H1 (cell line): ENCODE results near the gene PHACTR2. TPM values are rescaled to one million over a fixed set of nuclear protein-coding genes. Genes with fewer than 3 reads are reported as not detected.
A peak's percentile ranks its signal among the peaks of the same experiment; 100 is the strongest.

ENCODE experiments used
- CTCF ChIA-PET: fragments of 300-600 bp; sonication (Branson Sonifier 250); formaldehyde crosslinking; loops from one replicate; lab custom pipeline; 2021; ENCODE audit not compliant: partially characterized antibody; lab: Charles Lee
- POLR2A ChIA-PET: fragments of 300-600 bp; sonication (Branson Sonifier 250); formaldehyde crosslinking; loops from one replicate; lab custom pipeline; 2021; ENCODE audit warnings: inconsistent platforms; ENCODE audit not compliant: partially characterized antibody; lab: Charles Lee
- DNase-seq, 2 experiments: peaks; one replicate each; pipeline versions ENCODE4 v3.0.0 to v3.0.0-alpha.2; 2010 to 2022; ENCODE audit warnings: low spot score in 2 of 2, low read depth in 1 of 2, mixed read lengths in 1 of 2
- FAIRE-seq: peaks from 2 replicates; lab custom pipeline; 2011; peaks lifted over from hg19 to GRCh38; lab: Jason Lieb, UNC
- H2AFZ ChIP-seq: 2 replicates; pipeline ENCODE4 v1.8.1; 2012; ENCODE audit warnings: low read length, inconsistent platforms
- H2AK5ac ChIP-seq: 2 replicates; pipeline ENCODE4 v1.6.1; 2013; ENCODE audit warnings: low read depth, low read length
- H2BK120ac ChIP-seq: replicated peaks from 2 replicates; pipeline ENCODE3; 2013; ENCODE audit warnings: low read depth, low read length, inconsistent platforms
- H2BK12ac ChIP-seq: 2 replicates; pipeline ENCODE4 v1.6.1; 2013; ENCODE audit warnings: low read depth, low read length
- H2BK15ac ChIP-seq: 2 replicates; pipeline ENCODE4 v1.6.1; 2013; ENCODE audit warnings: low read length
- H2BK20ac ChIP-seq: 2 replicates; pipeline ENCODE4 v1.6.1; 2013; ENCODE audit warnings: low read length
- H2BK5ac ChIP-seq: 2 replicates; pipeline ENCODE4 v1.6.1; 2013; ENCODE audit warnings: low read depth, low read length
- H3K14ac ChIP-seq: 2 replicates; pipeline ENCODE4 v1.6.1; 2013; ENCODE audit warnings: inconsistent platforms; ENCODE audit not compliant: insufficient read length
- H3K18ac ChIP-seq: 2 replicates; pipeline ENCODE4 v1.6.1; 2013; ENCODE audit warnings: low read length; ENCODE audit errors: extremely low read depth
- H3K23ac ChIP-seq: 2 replicates; pipeline ENCODE4 v1.6.1; 2013; ENCODE audit warnings: inconsistent platforms; ENCODE audit not compliant: insufficient read length
- H3K23me2 ChIP-seq: 2 replicates; pipeline ENCODE4 v1.6.1; 2013; ENCODE audit warnings: low read depth, low read length
- H3K27ac ChIP-seq: 2 replicates; pipeline ENCODE4 v1.6.1; 2011; ENCODE audit warnings: low read depth, low read length, inconsistent platforms
- H3K27me3 ChIP-seq, 4 experiments: replicated peaks in 1 of 4; 1 replicate in 1 of 4; 2 replicates in 3 of 4; pipeline versions ENCODE4 v1.6.1 to v1.8.1; 2011 to 2013; ENCODE audit warnings: low read length in 3 of 4, mild to moderate bottlenecking in 3 of 4, inconsistent platforms in 2 of 4, mixed read lengths in 2 of 4, moderate library complexity in 1 of 4; ENCODE audit not compliant: control insufficient read depth in 3 of 4, insufficient read depth in 3 of 4; ENCODE audit errors: extremely low read depth in 1 of 4
- H3K36me3 ChIP-seq, 4 experiments: 2 replicates each; pipeline versions ENCODE4 v1.6.1 to v1.8.1; 2011 to 2013; ENCODE audit warnings: mild to moderate bottlenecking in 4 of 4, low read length in 3 of 4, moderate library complexity in 2 of 4, control low read depth in 1 of 4, inconsistent platforms in 1 of 4; ENCODE audit not compliant: insufficient read depth in 4 of 4, control insufficient read depth in 2 of 4
- H3K4ac ChIP-seq: replicated peaks from 2 replicates; pipeline ENCODE3; 2013; ENCODE audit warnings: low read length, low read depth, mixed read lengths, inconsistent platforms; ENCODE audit not compliant: insufficient read length
- H3K4me1 ChIP-seq, 4 experiments: replicated peaks in 1 of 4; 1 replicate in 1 of 4; 2 replicates in 3 of 4; pipeline versions ENCODE4 v1.6.1 to v1.8.1; 2011 to 2013; ENCODE audit warnings: low read length in 3 of 4, inconsistent platforms in 2 of 4, mixed read lengths in 1 of 4; ENCODE audit not compliant: insufficient read depth in 4 of 4, control insufficient read depth in 3 of 4
- H3K4me2 ChIP-seq, 2 experiments: 2 replicates each; pipeline versions ENCODE4 v1.6.1 to v1.8.1; 2011 to 2013; ENCODE audit warnings: low read depth in 2 of 2, low read length in 2 of 2, control low read depth in 1 of 2, inconsistent platforms in 1 of 2, mild to moderate bottlenecking in 1 of 2; ENCODE audit not compliant: insufficient read depth in 1 of 2
- H3K4me3 ChIP-seq, 4 experiments: fragments of 200-600, 300-600 bp in 1 of 4; sonication (generic), shearing (Covaris generic), sonication (Bioruptor Twin) in 1 of 4; 2 replicates each; pipeline versions ENCODE4 v1.5.1 to v1.8.1; 2011 to 2016; ENCODE audit warnings: low read length in 4 of 4, low read depth in 3 of 4, control low read depth in 2 of 4, inconsistent platforms in 2 of 4, mild to moderate bottlenecking in 2 of 4, mixed read lengths in 1 of 4, moderate library complexity in 1 of 4; ENCODE audit not compliant: insufficient read depth in 2 of 4; ENCODE audit errors: extremely low read depth in 1 of 4
- H3K56ac ChIP-seq: replicated peaks from 2 replicates; pipeline ENCODE3; 2013; ENCODE audit warnings: low read depth, mild to moderate bottlenecking, mixed read lengths, low read length, inconsistent platforms; ENCODE audit not compliant: insufficient read length
- H3K79me1 ChIP-seq: 2 replicates; pipeline ENCODE4 v1.6.1; 2013; ENCODE audit warnings: low read depth, low read length, control low read depth
- H3K79me2 ChIP-seq, 2 experiments: 2 replicates each; pipeline versions ENCODE4 v1.6.1 to v1.8.1; 2012 to 2013; ENCODE audit warnings: low read length in 2 of 2, mild to moderate bottlenecking in 2 of 2, inconsistent platforms in 1 of 2; ENCODE audit not compliant: insufficient read depth in 2 of 2, control insufficient read depth in 1 of 2
- H3K9ac ChIP-seq, 4 experiments: replicated peaks in 1 of 4; 1 replicate in 1 of 4; 2 replicates in 3 of 4; pipeline versions ENCODE4 v1.6.1 to v1.8.1; 2011 to 2013; ENCODE audit warnings: low read depth in 3 of 4, low read length in 3 of 4, control low read depth in 2 of 4, mild to moderate bottlenecking in 2 of 4, moderate library complexity in 2 of 4, inconsistent platforms in 1 of 4; ENCODE audit errors: extremely low read depth in 1 of 4
- H3K9me3 ChIP-seq, 2 experiments: 2 replicates each; pipeline versions ENCODE4 v1.6.1 to v1.8.1; 2012 to 2013; ENCODE audit warnings: mild to moderate bottlenecking in 2 of 2, moderate library complexity in 2 of 2, control low read depth in 1 of 2, inconsistent platforms in 1 of 2, low read depth in 1 of 2, low read length in 1 of 2, mixed read lengths in 1 of 2; ENCODE audit not compliant: insufficient read depth in 2 of 2
- H4K20me1 ChIP-seq, 2 experiments: replicated peaks in 1 of 2; 2 replicates each; pipeline versions ENCODE3 to v1.8.1; 2011 to 2013; ENCODE audit warnings: inconsistent platforms in 2 of 2, low read length in 2 of 2, mild to moderate bottlenecking in 1 of 2; ENCODE audit not compliant: insufficient read depth in 2 of 2, control insufficient read depth in 1 of 2
- H4K5ac ChIP-seq: 2 replicates; pipeline ENCODE4 v1.6.1; 2013; ENCODE audit warnings: low read length, low read depth, mixed read lengths, inconsistent platforms; ENCODE audit not compliant: insufficient read length
- H4K8ac ChIP-seq: 2 replicates; pipeline ENCODE4 v1.8.0; 2013; ENCODE audit warnings: mild to moderate bottlenecking, moderate library complexity, low read length, inconsistent platforms; ENCODE audit not compliant: insufficient read depth; ENCODE audit errors: extremely low read depth
- H4K91ac ChIP-seq: replicated peaks from 2 replicates; pipeline ENCODE3; 2013; ENCODE audit warnings: low read length, mixed read lengths, inconsistent platforms; ENCODE audit not compliant: insufficient read length
- ATF2 ChIP-seq: IDR thresholded peaks from 2 replicates; pipeline ENCODE4 v1.6.1; 2012; ENCODE audit warnings: low read length, inconsistent platforms
- CHD1 ChIP-seq: IDR thresholded peaks from 2 replicates; pipeline ENCODE4 v1.6.1; 2012; ENCODE audit warnings: low read depth, low read length, improper control_type of control experiment
- EZH2 ChIP-seq: fragments of 200-600 bp; sonication (generic); IDR thresholded peaks from 2 replicates; pipeline ENCODE4 v1.7.1; 2012; ENCODE audit warnings: low read depth, mild to moderate bottlenecking, moderate library complexity, low read length, inconsistent platforms; ENCODE audit not compliant: severe bottlenecking
- JUND ChIP-seq: IDR thresholded peaks from 2 replicates; pipeline ENCODE4 v1.6.1; 2011; ENCODE audit warnings: mild to moderate bottlenecking, improper control_type of control experiment, low read length
- MAFK ChIP-seq: IDR thresholded peaks from 2 replicates; pipeline ENCODE4 v1.6.1; 2012; ENCODE audit warnings: low read depth, mild to moderate bottlenecking, improper control_type of control experiment, low read length
- MAX ChIP-seq: IDR thresholded peaks from 2 replicates; pipeline ENCODE4 v1.6.1; 2012; ENCODE audit warnings: inconsistent platforms
- NRF1 ChIP-seq: IDR thresholded peaks from 2 replicates; pipeline ENCODE4 v1.6.1; 2011; ENCODE audit warnings: mild to moderate bottlenecking, low read depth, low read length, improper control_type of control experiment
- RXRA ChIP-seq: IDR thresholded peaks from 2 replicates; pipeline ENCODE4 v1.6.1; 2011; ENCODE audit warnings: low read depth, mild to moderate bottlenecking, low read length, moderate library complexity; ENCODE audit not compliant: insufficient read depth
- SIN3A ChIP-seq, 2 experiments: IDR thresholded peaks in 1 of 2; conservative IDR thresholded peaks in 1 of 2; 2 replicates each; pipeline ENCODE4 v1.6.1; 2011 to 2012; ENCODE audit warnings: low read length in 2 of 2, improper control_type of control experiment in 1 of 2, low read depth in 1 of 2, mild to moderate bottlenecking in 1 of 2
- SRF ChIP-seq: IDR thresholded peaks from 2 replicates; pipeline ENCODE4 v1.6.1; 2011; ENCODE audit warnings: mild to moderate bottlenecking, low read depth, low read length, moderate library complexity
- SUZ12 ChIP-seq: fragments of 200-600 bp; sonication (generic); IDR thresholded peaks from 2 replicates; pipeline ENCODE4 v1.6.1; 2012; ENCODE audit warnings: mild to moderate bottlenecking, inconsistent platforms, low read length, moderate library complexity, mixed read lengths
- TAF1 ChIP-seq: IDR thresholded peaks from 2 replicates; pipeline ENCODE4 v1.6.1; 2011; ENCODE audit warnings: mild to moderate bottlenecking, low read depth, low read length
- WGBS, 2 experiments: shearing (Covaris generic) in 1 of 2; methylation state at CpG; one replicate each; pipeline versions ENCODE4 v1.1.6 to v1.1.7; 2013 to 2015; ENCODE audit warnings: low lambda C conversion rate in 2 of 2, mixed read lengths in 2 of 2, inconsistent platforms in 1 of 2, low coverage in 1 of 2, missing lambda C conversion rate in 1 of 2; ENCODE audit not compliant: insufficient replicate concordance in 2 of 2, insufficient coverage in 1 of 2, insufficient read length in 1 of 2; ENCODE audit errors: extremely low coverage in 1 of 2, missing lambda C conversion rate in 1 of 2; 5-methylcytosine and 5-hydroxymethylcytosine counted together
- polyA plus RNA-seq, 7 experiments: library from polyadenylated mRNA; depleted of rRNA in 3 of 7; stranded (reverse) in 5 of 7; unstranded in 2 of 7; fragments of >200 nt in 5 of 7; fragments of 200-250 nt in 2 of 7; gene quantifications; 1 replicate in 5 of 7; 2 replicates in 1 of 7; 4 replicates in 1 of 7; pipeline versions ENCODE4 v1.2.1 to v1.2.3, GENCODE V29; 2011 to 2013; ENCODE audit warnings: missing spikeins in 2 of 7, mixed read lengths in 2 of 7
- total RNA-seq: library from RNA; stranded (reverse); fragmentation: NEBNext Ultra II Directional; extraction: Animal tissue kit (Norgen Biotek cat#: 25700); gene quantifications from 2 replicates; pipeline ENCODE4 v1.2.1, GENCODE V29; 2021

PHACTR2 gene
- total and polyA plus RNA-seq, 2 of the 8 experiments (the other 6 are each of a cell fraction or from before 2014, with no cell fraction given): 16.9 to 131 TPM

- WGBS, 2 experiments: 31% methylated on average over 1 of the region's 1 CpG; no CpG with 5 or more reads in 1 of the 2 experiments
- Histone ChIP-seq H3K79me2 (peaks cover 4 to 98% of the 10 kb centered on the region in 2 experiments; a peak in 3 of 4 replicates), H3K4me3 (no peak overlapping the region), H3K4me2 (no peak overlapping the region), H3K36me3 (peaks cover 0 to 4% (median 2%) of the 10 kb centered on the region in 4 experiments; a peak in 2 of 8 replicates), H4K91ac (peak overlapping the region; percentile 31), H3K14ac (no peak overlapping the region), H2BK5ac (no peak overlapping the region), H3K23ac (no peak overlapping the region), H3K4me1 (peaks cover 0 to 22% (median 15%) of the 10 kb centered on the region in 4 experiments; a peak in 5 of 7 replicates), H2BK20ac (no peak overlapping the region), H2BK15ac (no peak overlapping the region), H4K20me1 (no peaks in the 10 kb centered on the region), H2BK12ac (no peak overlapping the region), H3K9ac (no peak overlapping the region; a peak in 1 of 7 replicates), H4K8ac (no peak overlapping the region), H3K9me3 (peaks cover 4 to 5% of the 10 kb centered on the region in 2 experiments; a peak in 2 of 4 replicates), H2AK5ac (no peak overlapping the region), H3K27ac (no peak overlapping the region), H4K5ac (no peak overlapping the region), H3K23me2 (no peaks in the 10 kb centered on the region), H3K79me1 (peaks cover 4% of the 10 kb centered on the region; the same call in 1 of the 2 replicates), H3K4ac (no peak overlapping the region), H3K18ac (no peak overlapping the region), H2BK120ac (no peak overlapping the region), H3K56ac (no peak overlapping the region), H2AFZ (no peak overlapping the region), H3K27me3 (no peaks in the 10 kb centered on the region)
- CTCF ChIA-PET: no interaction called here
- DNase-seq (no peak), FAIRE-seq (no peak)
- POLR2A ChIA-PET: interaction anchor here (1.8 kb wide), 1 partner anchor 11 kb away, joined by 6 read pairs; the partner anchor contains the start of gene PHACTR2
- no peak for TF ChIP-seq TAF1
- TF ChIP-seq MAX: no peak
- TF ChIP-seq SUZ12: no peak
- TF ChIP-seq SIN3A (conservative IDR thresholded peaks at IDR 0.05 in 1 of 2, IDR thresholded peaks at IDR 0.05 in 1 of 2; ENCODE audit: low read depth in 1 of 2, low read length in 2 of 2): no peak
- TF ChIP-seq CHD1: no peak
- TF ChIP-seq MAFK: no peak
- no peak for TF ChIP-seq JUND
- TF ChIP-seq ATF2: no peak
- TF ChIP-seq EZH2: no peak
- TF ChIP-seq NRF1: no peak
- no peak for TF ChIP-seq SRF
- TF ChIP-seq RXRA: no peak
Measured at GRCh38 chr6:143687591-143687990, 9.8 kb downstream of the PHACTR2 start.
